Measurements from ENCODE around the gene MAGI2.
A peak's percentile ranks its signal among the peaks of the same experiment; 100 is the strongest.

The MAGI2 gene

GRCh38 chr7:78261739-78262138 lies 1191.7 kb downstream of the MAGI2 start:
- TF ChIP-seq ARNTL (CRISPR knock-in tag; IDR thresholded peaks at IDR 0.05; ENCODE audit: borderline replicate concordance, low read depth) (no peak), ZFP30 (CRISPR knock-in tag; IDR thresholded peaks at IDR 0.05) (no peak), ZNF8 (CRISPR knock-in tag; IDR thresholded peaks at IDR 0.05) (no peak), PPARA (CRISPR knock-in tag; IDR thresholded peaks at IDR 0.05; ENCODE audit: borderline replicate concordance) (no peak), TSHZ2 (CRISPR knock-in tag; IDR thresholded peaks at IDR 0.05) (no peak), SNAI2 (CRISPR knock-in tag; IDR thresholded peaks at IDR 0.05) (no peak), TCF4 (CRISPR knock-in tag; IDR thresholded peaks at IDR 0.05; ENCODE audit: borderline replicate concordance) (no peak), ZNF565 (CRISPR knock-in tag; conservative IDR thresholded peaks at IDR 0.05; ENCODE audit: low read depth) (no peak), ISL1 (CRISPR knock-in tag; IDR thresholded peaks at IDR 0.05) (peak; percentile 60), CSDC2 (CRISPR knock-in tag; IDR thresholded peaks at IDR 0.05) (no peak), OSR1 (CRISPR knock-in tag; IDR thresholded peaks at IDR 0.05) (no peak), BACH2 (CRISPR knock-in tag; IDR thresholded peaks at IDR 0.05; ENCODE audit: borderline replicate concordance) (no peak), CSRNP3 (CRISPR knock-in tag; IDR thresholded peaks at IDR 0.05) (no peak), ZC3H10 (CRISPR knock-in tag; IDR thresholded peaks at IDR 0.05) (peak; percentile 71; the same call in 1 of the 2 replicates), POU6F1 (CRISPR knock-in tag; IDR thresholded peaks at IDR 0.05; ENCODE audit: borderline replicate concordance, low read depth) (0 out of 2 replicates have a peak, but pooled peaks have one; percentile 35), CREB5 (CRISPR knock-in tag; IDR thresholded peaks at IDR 0.05; ENCODE audit: low read depth) (no peak), GLIS3 (CRISPR knock-in tag; IDR thresholded peaks at IDR 0.05) (no peak), RARB (CRISPR knock-in tag; IDR thresholded peaks at IDR 0.05) (no peak), PATZ1 (CRISPR knock-in tag; IDR thresholded peaks at IDR 0.05; ENCODE audit: borderline replicate concordance) (peak; percentile 57; the same call in 1 of the 2 replicates), ZNF70 (CRISPR knock-in tag; IDR thresholded peaks at IDR 0.05) (no peak), TOX (CRISPR knock-in tag; IDR thresholded peaks at IDR 0.05; ENCODE audit: borderline replicate concordance) (0 out of 2 replicates have a peak, but pooled peaks have one; percentile 14), ZFP3 (CRISPR knock-in tag; IDR thresholded peaks at IDR 0.05) (no peak), ESRRG (CRISPR knock-in tag; IDR thresholded peaks at IDR 0.05) (no peak)
- peak; percentile 61 for ATAC-seq

- peak; percentile 72 for ATAC-seq
- TF ChIP-seq CREB5 (CRISPR knock-in tag; IDR thresholded peaks at IDR 0.05; ENCODE audit: low read depth) (no peak), ZNF565 (CRISPR knock-in tag; conservative IDR thresholded peaks at IDR 0.05; ENCODE audit: low read depth) (no peak), ISL1 (CRISPR knock-in tag; IDR thresholded peaks at IDR 0.05) (no peak), ARNTL (CRISPR knock-in tag; IDR thresholded peaks at IDR 0.05; ENCODE audit: borderline replicate concordance, low read depth) (no peak), ZNF70 (CRISPR knock-in tag; IDR thresholded peaks at IDR 0.05) (no peak), OSR1 (CRISPR knock-in tag; IDR thresholded peaks at IDR 0.05) (no peak), BACH2 (CRISPR knock-in tag; IDR thresholded peaks at IDR 0.05; ENCODE audit: borderline replicate concordance) (no peak), ESRRG (CRISPR knock-in tag; IDR thresholded peaks at IDR 0.05) (no peak), CSDC2 (CRISPR knock-in tag; IDR thresholded peaks at IDR 0.05) (no peak), POU6F1 (CRISPR knock-in tag; IDR thresholded peaks at IDR 0.05; ENCODE audit: borderline replicate concordance, low read depth) (no peak), CSRNP3 (CRISPR knock-in tag; IDR thresholded peaks at IDR 0.05) (no peak), ZFP30 (CRISPR knock-in tag; IDR thresholded peaks at IDR 0.05) (no peak), PATZ1 (CRISPR knock-in tag; IDR thresholded peaks at IDR 0.05; ENCODE audit: borderline replicate concordance) (no peak)
These were observed 1192.2 kb downstream of the MAGI2 start for GRCh38 chr7:78261302-78261701.

Measured in SK-N-SH treated with all-trans-retinoic acid at 6 μM for 48 hours (cell line).